ENCODE measurements around the gene OTOGL.
"Not testable (repeated sequence)": the region's sequence is repeated elsewhere in the genome, so short reads cannot be mapped to it uniquely, and the experiment has no call there.

OTOGL gene

GRCh38 chr12:80121661-80122060, 22.3 kb downstream of the OTOGL start:
- no peak for DNase-seq

DNA sequence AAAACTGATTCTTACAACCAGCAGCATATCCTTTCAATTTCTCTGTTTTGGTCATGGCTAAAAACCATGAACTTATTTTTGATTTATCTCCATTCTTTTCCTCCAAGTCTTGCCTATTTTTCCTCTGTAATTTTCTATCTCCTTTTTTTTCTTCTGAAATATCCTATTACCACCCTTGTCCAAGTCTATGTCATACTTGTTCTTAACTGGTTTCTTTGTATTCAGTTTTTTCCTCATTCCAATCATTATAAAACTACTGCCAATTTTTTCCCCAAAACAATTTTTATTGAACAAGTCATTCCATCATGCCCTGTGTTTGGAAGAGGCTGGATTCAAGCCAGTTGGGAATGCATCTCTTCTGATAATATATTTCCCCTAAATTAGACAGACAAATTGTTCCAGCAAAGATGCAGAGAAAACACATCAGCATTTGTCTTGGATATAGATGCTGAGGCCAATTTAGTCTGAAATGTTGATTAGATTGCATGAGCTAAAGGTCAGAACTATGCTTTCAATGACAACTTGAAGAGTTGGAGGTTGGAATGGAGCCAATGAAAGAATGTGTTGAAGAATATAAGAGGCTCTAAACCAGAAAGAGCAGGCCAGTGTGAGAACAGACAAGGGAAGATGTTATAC, 30.7 kb downstream of the OTOGL start:
- no peak for DNase-seq

DNA sequence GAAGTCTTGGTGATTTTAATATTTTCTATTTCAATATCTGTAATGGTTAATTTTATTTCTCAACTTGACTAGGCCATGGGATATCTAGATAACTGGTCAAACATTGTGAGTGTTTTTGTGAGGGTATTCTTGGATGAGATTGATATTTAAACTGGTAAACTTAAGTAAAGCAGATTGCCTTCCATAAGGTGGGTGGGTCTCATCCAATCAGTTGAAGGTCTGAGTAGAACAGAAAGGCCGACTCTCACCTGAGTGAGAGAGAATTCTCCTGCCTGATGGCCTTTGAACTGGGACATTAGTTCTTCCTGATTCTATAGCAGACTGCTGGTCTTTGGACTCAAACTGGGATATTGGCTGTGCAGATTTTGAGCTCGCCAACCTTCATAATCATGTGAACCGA, 36.3 kb downstream of the OTOGL start:
- no peak for DNase-seq

DNA sequence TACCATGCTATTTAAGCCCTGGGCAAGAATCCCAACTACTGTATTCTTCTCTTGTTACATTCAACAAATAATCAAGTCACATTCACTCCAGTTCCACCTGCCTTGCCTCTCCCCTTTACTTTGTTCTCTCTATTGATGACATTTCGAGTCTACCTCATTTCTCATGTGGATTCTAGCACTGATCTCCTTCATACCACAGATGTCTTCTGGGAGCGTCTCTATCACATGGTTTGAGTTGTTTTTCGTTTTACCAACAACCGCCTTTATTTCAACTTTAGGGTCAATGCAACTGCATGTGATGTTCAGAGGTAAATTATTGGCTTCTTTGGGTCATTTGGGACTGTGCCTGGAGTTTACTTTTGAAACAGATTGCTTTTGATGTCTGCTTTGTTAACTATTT, 40.7 kb downstream of the OTOGL start:
- DNase-seq: no peak

GRCh38 chr12:80142640-80143039, 43.3 kb downstream of the OTOGL start:
- no peak for DNase-seq

DNA sequence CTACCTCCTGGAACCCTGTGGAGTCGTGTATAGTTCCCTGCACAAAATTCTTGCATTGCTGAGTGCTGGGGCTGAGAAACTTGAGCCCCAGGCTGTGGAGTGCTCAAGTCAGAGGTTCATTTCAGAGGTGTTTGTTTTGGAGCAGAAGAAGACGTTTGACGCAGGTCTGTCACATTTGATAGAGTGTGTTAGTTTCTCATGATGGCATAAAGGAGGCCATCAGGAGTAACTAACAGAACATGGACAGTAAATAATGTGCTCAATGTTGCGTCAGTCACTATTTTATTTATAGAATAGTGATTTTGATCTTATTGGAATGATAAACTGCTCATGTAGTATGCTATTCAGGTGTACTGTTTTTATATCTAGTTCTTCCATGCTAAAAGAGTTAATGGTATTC, 44.2 kb downstream of the OTOGL start:
- DNase-seq: no peak

DNA sequence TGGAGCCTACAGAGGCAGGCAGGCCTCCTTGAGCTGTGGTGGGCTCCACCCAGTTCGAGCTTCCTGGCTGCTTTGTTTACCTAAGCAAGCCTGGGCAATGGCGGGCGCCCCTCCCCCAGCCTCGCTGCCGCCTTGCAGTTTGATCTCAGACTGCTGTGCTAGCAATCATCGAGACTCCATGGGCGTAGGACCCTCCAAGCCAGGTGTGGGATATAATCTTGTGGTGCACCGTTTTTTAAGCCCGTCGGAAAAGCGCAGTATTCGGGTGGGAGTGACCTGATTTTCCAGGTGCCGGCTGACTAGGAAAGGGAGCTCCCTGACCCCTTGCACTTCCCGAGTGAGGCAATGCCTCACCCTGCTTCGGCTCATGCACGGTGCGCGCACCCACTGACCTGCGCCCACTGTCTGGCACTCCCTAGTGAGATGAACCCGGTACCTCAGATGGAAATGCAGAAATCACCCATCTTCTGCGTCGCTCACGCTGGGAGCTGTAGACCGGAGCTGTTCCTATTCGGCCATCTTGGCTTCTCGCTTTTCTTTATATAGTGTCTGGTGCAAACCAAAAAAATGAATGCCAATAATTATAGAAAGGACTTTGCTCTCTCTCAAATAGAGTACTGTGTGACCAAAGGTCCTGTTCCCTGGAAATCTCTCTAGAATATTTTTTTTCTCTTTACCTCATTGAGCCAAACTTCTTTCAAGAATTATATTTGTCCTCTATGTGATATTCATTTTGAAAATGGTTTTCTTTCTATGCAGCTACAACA, 50.4 kb downstream of the OTOGL start:
- not testable (repeated sequence) for DNase-seq

DNA sequence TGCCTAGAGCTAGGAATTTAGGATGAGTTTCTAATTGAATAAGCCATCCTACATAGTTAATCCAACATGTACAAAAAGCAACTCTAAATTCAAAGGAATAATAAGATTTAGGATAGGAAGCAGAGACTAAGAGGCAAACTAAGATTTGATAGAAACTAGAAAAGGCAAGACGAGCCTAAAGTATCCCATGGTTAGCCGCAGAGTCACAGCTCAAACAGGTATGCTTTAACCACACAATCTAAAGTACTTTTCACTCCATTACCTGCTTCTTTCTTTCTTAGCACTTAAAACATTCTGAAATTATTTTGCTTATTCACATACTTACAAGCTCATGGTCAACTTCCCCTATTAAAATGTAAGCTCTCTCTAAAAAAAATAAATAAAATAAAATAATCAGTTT, 51.8 kb downstream of the OTOGL start:
- no peak for DNase-seq

- no peak for DNase-seq
Measured at GRCh38 chr12:80154261-80154660, 54.9 kb downstream of the OTOGL start.

- DNase-seq: no peak
Measured at GRCh38 chr12:80156306-80156705, 57.0 kb downstream of the OTOGL start.

DNA sequence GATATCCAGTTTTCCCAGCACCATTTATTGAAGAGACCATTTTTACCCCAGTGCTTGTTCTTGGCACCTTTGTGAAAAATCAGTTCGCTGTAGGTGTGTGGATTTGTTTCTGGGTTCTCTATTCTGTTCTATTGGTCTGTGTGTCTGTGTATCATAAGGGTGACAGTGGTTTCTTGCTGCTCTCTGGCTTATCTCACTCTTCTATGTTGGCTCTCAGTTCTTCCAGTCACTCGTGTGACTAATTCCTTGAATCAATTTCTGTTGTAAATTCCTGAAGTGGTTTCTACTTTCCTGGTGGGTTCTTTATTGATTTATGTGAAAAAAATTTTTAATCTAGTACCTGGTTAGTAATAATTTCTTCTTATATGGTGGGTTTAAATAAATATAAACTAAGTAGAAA, 58.3 kb downstream of the OTOGL start:
- no peak for DNase-seq

- no peak for DNase-seq
Measured at GRCh38 chr12:80161612-80162011, 62.3 kb downstream of the OTOGL start.

DNA sequence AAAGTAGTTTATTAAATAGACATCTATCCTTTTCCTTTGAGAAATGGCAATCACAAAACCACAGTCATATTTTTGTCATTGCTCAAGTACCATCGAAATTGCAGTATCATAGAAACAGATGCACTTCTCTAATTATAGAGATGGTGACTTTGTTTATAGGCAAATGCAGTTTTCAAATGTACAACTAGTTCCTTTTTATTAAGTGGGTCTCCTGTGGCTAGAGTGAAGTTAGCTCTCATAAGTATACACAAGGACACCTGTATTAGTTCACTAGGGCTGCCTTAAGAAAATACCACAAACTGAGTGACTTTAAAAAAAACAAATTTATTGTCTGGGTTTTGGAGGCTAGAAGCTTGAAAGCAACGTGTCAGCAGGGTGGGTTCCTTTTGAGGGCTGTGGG, 62.8 kb downstream of the OTOGL start:
- no peak for DNase-seq

GRCh38 chr12:80165746-80166145, 66.4 kb downstream of the OTOGL start:
- no peak for DNase-seq

GRCh38 chr12:80166751-80167150, 67.4 kb downstream of the OTOGL start:
- DNase-seq: no peak

- DNase-seq: no peak
Measured at GRCh38 chr12:80168936-80169335, 69.6 kb downstream of the OTOGL start.

DNA sequence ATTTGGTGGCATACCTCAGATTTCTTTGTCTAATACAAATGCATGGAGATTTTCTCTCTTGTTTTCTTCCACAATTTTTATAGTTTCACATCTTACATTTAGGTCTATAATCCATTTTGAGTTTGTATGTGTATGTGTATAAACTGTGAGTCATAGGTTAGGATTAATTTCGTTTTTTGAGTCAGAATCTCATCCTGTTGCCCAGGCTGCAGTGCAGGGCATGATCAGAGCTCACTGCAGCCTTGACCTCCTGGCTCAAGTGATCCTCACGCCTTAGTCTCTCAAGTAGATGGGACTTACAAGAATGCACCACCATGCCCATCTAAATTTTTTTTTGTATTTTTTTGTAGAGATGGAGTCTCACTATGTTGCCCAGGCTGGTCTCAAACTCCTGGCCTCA, 71.6 kb downstream of the OTOGL start:
- no peak for DNase-seq

GRCh38 chr12:80173083-80173864, 73.9 kb downstream of the OTOGL start:
- DNase-seq: no peak

- peak; percentile 34 for DNase-seq
Measured at GRCh38 chr12:80175307-80175930, 76.1 kb downstream of the OTOGL start.

- DNase-seq: no peak
Measured at GRCh38 chr12:80176706-80177105, 77.4 kb downstream of the OTOGL start.

DNA sequence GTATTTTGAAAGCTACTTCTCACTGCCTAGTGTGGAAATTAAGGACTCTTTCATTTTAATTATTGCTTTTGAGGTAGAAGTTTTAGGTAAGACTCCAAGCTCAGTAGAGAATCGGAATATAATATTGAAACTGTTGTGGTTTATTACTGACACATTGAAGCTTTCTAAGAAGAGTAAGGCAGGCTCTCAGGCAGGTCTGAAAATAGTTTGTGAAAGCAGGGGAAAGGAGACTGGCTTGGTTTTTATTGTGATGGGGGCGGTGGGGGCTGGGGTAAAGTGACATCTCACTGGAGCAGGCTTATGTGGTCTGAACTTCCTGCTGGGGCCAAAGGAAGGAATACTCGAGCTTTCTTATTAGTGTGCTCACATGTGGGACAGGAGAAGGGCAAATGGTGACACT, 79.5 kb downstream of the OTOGL start:
- peak; percentile 67 for DNase-seq

DNA sequence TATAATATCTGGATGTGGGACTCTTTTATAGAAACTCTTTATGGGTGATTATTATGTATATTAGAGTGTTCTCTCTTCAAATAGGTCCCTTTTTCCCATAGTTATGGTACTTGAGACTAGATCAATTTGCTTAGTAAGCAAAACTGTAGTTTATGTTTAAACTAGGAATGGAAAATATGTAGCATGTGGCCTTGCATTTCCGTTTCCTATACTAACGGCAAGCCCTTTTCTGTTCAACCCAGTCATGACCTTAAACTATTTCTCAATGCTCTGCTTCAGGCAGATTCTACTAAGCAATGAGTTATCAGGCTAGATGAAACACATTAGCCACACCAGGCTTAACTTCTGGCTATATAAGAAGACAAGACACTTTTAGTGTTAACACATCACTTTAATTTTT, 84.6 kb downstream of the OTOGL start:
- no peak for DNase-seq

DNA sequence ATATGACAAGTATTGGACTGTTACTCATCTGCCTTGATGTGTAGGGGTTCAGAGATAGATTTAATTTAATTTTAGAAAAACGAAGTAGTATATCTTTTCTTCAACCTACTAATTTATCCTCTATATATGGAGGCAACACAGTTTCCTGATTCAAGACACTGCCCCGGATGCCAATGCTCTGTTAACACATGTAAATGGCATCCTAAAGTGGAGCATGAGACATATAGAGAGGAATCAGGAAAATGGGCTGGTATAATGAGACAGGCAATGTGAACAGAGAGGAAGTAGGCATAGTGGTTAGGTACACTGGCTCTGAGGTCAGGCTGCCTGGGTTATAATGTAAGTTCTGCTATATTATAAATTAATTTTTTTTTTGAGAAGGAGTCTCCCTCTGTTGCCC, 85.6 kb downstream of the OTOGL start:
- DNase-seq: no peak

All from activated CD4-positive, alpha-beta T cell treated with anti-CD3 and anti-CD28 coated beads, Interleukin-2, amount 50 U/mL, for 16 hours (primary cell).